SW 1271 (cell line): ENCODE data around the gene RS1.

Experiments
- DNase-seq, 2 experiments: peaks; one replicate each; lab custom pipeline; 2025; lab: John Stamatoyannopoulos, UW

The RS1 gene

GRCh38 chrX:18598413-18598812, 73.5 kb downstream of the RS1 start:
- DNase-seq, result no peak

GRCh38 chrX:18596096-18596495, 75.8 kb downstream of the RS1 start:
- no peak for DNase-seq

- no peak for DNase-seq
Measured at GRCh38 chrX:18594079-18594478, 77.8 kb downstream of the RS1 start.

DNA sequence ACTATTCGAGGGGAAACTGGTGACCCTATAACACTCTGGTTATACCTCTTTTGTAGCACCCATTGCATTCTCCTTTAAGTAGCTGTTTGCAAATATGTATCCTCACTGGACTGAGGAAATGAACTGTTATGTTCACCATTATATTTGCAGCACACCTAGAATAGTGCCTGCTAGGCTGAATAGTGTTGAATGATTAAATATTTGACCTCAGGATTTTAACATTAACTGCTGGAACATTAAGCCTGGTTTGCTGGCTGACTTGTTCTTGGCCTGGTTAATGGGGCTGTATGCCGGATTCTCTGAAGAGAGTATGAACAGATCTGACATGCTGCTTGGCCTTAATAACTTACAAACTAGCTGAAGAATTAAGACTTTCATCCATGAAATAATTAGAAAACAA, 80.1 kb downstream of the RS1 start:
- no peak for DNase-seq
